ENCODE results near the gene SLC5A5. TPM values are rescaled to one million over a fixed set of nuclear protein-coding genes. Genes with fewer than 3 reads are reported as not detected.

The SLC5A5 gene
- total RNA-seq, 1 experiment from 2014 or later: 1.8 TPM

GRCh38 chr19:17932485-17933338, 61.0 kb downstream of the SLC5A5 start, which contains the start of gene CCDC124:
Gene CCDC124 (plus strand): TSS chr19:17933015. CDS start chr19:17936421, 3,406 bp downstream.
- Mint-ChIP-seq H3K27me3 (ENCODE audit: low read depth) (peaks cover 7% of the 10 kb centered on the region), H3K36me3 (ENCODE audit: insufficient read depth in 1 of 3, low read depth in 3 of 3) (peaks cover 0 to 8% (median 6%) of the 10 kb centered on the region in 3 experiments; a peak in 3 of 7 replicates), H3K9me3 (no peaks in the 10 kb centered on the region), H3K4me1 (peaks cover 11 to 14% of the 10 kb centered on the region in 2 experiments), H3K27ac (peak within 1 kb of the TSS; percentile 98 to 99 (median 98)), H3K4me3 (peak within 1 kb of the TSS; percentile 90 to 94)
- no peaks in the 10 kb centered on the region for H3K27me3 ChIP-seq (ENCODE audit: insufficient read depth, low read length)
- H2BK120ac ChIP-seq (ENCODE audit: low read depth, low read length, poor library complexity, severe bottlenecking): peak within 1 kb of the TSS; percentile 94
- H2BK12ac ChIP-seq (ENCODE audit: insufficient read length, low read depth, low read length): no peak within 1 kb of the TSS
- peak; percentile 97 for TF ChIP-seq CTCF (conservative IDR thresholded peaks at IDR 0.05)
- H3K9me3 ChIP-seq (ENCODE audit: control insufficient read depth, low read depth, low read length): no peaks in the 10 kb centered on the region
- peaks cover 2% of the 10 kb centered on the region; the same call in 1 of the 2 replicates for H3K79me2 ChIP-seq (ENCODE audit: insufficient read depth, low read length)
- peak within 1 kb of the TSS; percentile 85 for H2BK5ac ChIP-seq (ENCODE audit: insufficient read length, low read length)
- H2AK5ac ChIP-seq (ENCODE audit: insufficient read length, low read length): no peak within 1 kb of the TSS
- WGBS (ENCODE audit: extremely low coverage, insufficient read length, low lambda C conversion rate): no CpG with 5 or more reads among the region's 64 CpGs
- H3K56ac ChIP-seq (ENCODE audit: insufficient read length, low read depth, low read length): no peak within 1 kb of the TSS
- no peak within 1 kb of the TSS for H2BK20ac ChIP-seq (ENCODE audit: low read depth, low read length, poor library complexity, severe bottlenecking)
- no peak within 1 kb of the TSS; the same call in 1 of the 2 replicates for H3K4ac ChIP-seq (ENCODE audit: low read depth, low read length)
- H3K4me2 ChIP-seq (ENCODE audit: insufficient read depth, insufficient read length, low read length): peak within 1 kb of the TSS; percentile 71
- no peak within 1 kb of the TSS for H2BK15ac ChIP-seq (ENCODE audit: low read depth, low read length)
- peak within 1 kb of the TSS; percentile 97 for H3T11ph ChIP-seq (ENCODE audit: low read length)
- peak within 1 kb of the TSS; percentile 40 for H3K27ac ChIP-seq (ENCODE audit: insufficient read length, low read depth, low read length)
- peaks cover 12% of the 10 kb centered on the region for H3K23me2 ChIP-seq (ENCODE audit: insufficient read length, low read depth, low read length, poor library complexity, severe bottlenecking)
- no peak within 1 kb of the TSS for H3K23ac ChIP-seq (ENCODE audit: insufficient read length, low read depth, low read length)
- peak; percentile 95 for DNase-seq
- peak within 1 kb of the TSS; percentile 99 for H2AFZ ChIP-seq (ENCODE audit: low read length)
- H3K14ac ChIP-seq (ENCODE audit: insufficient read depth, low read length): peak within 1 kb of the TSS; percentile 98; the same call in 1 of the 2 replicates
- H3K4me1 ChIP-seq (ENCODE audit: insufficient read depth, low read length): peaks cover 3% of the 10 kb centered on the region; the same call in 1 of the 2 replicates
- no peak within 1 kb of the TSS for H4K8ac ChIP-seq (replicated peaks; ENCODE audit: insufficient read length, low read depth, low read length)
- no peak within 1 kb of the TSS for H4K91ac ChIP-seq (ENCODE audit: insufficient read length, low read depth, low read length)
- H3K9ac ChIP-seq (ENCODE audit: extremely low read depth, insufficient read length, low read length): peak within 1 kb of the TSS; percentile 61
- peak within 1 kb of the TSS; percentile 97 for H3K18ac ChIP-seq (ENCODE audit: insufficient read length, low read depth, low read length)
- H3K79me1 ChIP-seq (ENCODE audit: insufficient read depth, low read depth, low read length, poor library complexity, severe bottlenecking): no peaks in the 10 kb centered on the region
- no peaks in the 10 kb centered on the region for H4K20me1 ChIP-seq (ENCODE audit: control insufficient read depth, insufficient read depth, insufficient read length)
- H4K5ac ChIP-seq (ENCODE audit: insufficient read length, low read depth, low read length): peak within 1 kb of the TSS; percentile 93

All from H9 (cell line).